ENCODE data around the gene ZCCHC14.
"Not testable (repeated sequence)": the region's sequence is repeated elsewhere in the genome, so short reads cannot be mapped to it uniquely, and the experiment has no call there.

ZCCHC14 gene

GRCh38 chr16:87376660-87377059 lies 116.2 kb downstream of the ZCCHC14 start:
- DNase-seq, result no peak

DNA sequence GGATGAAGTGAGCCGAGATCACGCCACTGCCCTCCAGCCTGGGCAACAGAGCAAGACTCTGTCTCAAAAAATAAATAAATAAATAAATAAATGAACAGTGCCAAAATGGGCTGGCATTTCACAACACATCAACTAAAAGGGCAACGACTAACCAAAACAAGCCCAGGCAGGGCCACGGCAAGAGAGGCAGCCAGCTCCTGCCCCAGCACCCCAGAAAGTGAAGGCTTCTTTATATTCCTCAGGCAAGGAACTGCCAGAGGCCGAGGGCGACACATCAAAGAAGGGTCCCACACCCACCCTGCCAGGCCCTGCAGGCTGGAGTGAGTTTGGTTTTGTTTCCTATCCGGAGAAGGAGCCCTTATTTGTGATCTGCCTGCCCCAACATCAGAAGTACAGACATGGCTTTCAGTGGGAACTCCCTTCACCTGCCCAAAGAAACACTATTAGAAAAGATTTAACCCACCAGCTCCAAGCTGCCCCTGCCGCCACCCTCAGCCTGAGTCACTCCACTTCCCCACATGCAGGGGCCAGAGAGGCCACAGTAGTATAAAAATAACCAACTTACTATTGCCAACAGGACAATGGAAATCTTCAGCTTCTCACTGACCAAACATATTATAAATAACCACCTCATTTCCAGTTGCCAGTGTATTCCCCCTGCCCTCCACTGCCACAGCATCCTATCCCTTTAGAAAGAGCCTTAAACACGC lies 117.2 kb downstream of the ZCCHC14 start:
- no peak for DNase-seq

DNA sequence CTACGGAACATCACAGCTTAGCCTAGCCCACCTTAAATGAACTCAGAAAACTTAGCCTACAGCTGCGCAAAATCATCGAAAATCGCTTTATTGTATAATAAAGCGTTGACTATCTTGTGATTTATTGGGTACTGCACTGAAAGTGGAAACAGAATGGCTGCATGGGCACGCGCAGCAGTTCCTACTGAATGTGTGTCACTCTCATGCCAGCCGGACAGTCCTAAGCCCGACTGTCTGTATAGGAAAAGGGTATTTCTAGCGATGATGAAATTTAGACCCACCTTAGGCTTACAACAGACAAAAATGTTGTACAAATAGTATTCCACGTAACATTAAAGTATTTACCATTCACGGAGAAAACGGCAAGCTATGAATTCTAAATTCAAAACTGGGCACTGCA lies 118.5 kb downstream of the ZCCHC14 start:
- DNase-seq, result no peak

- DNase-seq, result no peak
Measured at GRCh38 chr16:87372305-87372704, 120.5 kb downstream of the ZCCHC14 start.

- no peak for DNase-seq
Measured at GRCh38 chr16:87371261-87371866, 121.5 kb downstream of the ZCCHC14 start.

DNA sequence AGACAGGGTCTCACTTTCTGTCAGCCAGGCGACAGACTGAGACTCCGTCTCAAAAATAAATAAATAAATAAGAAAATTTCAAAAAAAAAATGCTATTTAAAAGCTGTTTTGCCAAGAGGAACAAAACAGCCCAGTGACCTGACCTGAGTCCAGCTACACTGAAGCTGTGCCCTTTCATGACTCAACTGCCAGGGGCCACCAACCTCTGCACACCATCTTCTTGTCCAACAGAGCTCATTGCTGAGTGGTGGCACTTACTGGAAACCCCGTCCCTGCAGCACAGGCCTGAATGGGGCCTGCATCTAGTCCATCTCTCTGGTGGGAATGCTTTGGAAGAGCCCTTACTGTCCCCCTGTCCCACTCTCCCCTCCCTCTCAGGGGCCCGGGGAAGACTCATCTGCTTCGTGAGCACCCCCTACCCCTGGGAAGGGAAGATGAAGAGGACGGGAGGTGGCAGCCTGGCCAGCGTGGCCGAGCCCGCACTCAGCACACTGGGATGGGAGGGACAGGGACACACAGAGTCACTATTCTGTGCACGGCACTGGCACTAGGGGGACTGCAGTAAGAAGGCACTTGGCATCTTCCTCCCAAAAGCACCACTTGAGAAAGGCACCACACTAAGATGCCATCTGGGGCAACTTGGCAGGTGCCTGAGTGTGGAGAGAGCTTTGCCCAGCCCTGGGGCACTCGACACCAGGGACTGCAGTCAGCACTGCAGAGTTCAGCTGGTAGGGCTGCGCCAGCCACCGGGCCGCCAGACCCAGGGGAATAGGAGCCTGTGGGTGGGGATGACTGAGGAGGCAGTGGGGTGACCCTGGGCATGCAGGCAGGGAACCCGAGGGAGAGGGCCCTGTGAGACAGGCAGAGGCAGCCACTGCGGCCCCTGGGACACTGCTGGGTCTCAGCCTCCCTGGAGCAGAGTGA lies 122.8 kb downstream of the ZCCHC14 start:
- DNase-seq, result no peak

DNA sequence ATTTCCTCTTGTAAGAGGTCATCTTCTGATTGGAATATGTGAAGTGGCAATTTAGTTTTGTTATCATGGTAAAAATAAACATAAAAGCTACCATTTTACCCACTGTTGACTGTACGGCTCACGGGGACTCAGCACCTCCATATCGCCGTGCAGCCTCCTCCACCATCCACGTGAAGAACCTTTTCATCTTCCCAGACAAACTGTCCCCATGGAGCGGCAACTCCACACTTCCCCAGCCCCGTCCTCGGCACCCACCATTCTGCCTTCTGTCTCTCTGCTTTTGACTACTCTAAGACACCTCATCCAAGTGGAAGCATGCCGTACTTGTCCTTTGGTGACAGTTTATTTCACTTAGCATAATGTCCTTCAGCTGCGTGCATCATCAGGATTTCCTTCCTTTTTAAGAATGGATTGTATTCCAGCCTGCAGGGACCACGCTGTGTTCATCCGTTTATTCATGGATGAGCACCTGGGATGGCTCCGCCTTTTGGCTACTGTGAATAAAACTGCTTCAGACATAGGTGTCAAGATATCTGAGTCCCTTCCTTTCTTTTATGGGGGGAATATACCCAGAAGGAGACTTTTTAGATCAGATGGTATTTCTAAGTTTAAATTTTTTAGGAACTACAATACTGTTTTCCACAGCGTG lies 123.6 kb downstream of the ZCCHC14 start:
- no peak for DNase-seq

DNA sequence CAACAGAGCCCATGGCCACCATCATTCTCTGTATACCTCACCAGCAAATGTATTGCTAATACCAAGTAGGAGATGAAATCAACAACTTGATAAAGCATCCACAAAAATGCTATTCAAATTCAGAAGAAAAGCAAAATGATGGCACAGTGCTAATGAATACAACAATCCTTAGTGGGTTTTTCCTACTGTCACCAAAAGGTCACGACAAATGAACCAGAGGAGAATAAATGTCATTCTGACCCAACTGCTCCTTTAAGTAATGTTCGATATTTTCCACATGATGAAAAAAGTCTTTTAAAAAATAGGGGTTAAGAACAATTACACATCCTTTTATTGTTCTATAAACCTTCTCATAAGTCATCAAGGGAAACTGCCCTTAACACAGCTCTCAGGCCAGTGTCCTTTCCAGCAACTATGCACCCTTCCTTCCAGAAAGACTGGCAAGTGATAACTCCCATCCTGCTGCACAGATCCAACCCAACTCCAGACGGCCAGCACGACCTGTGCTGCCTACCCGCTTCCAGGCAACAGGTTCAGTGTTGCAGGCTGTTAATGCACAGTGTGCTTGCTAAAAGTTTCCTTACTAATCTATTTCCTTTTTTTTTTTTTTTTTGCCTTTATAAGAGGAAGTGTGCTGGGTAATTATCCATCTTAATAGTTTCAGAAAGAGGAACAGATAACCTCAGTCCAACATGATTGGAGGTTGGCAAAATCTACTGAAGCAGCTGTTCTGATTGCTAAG lies 124.6 kb downstream of the ZCCHC14 start:
- no peak for DNase-seq

GRCh38 chr16:87367529-87367928 lies 125.3 kb downstream of the ZCCHC14 start:
- DNase-seq, result no peak

DNA sequence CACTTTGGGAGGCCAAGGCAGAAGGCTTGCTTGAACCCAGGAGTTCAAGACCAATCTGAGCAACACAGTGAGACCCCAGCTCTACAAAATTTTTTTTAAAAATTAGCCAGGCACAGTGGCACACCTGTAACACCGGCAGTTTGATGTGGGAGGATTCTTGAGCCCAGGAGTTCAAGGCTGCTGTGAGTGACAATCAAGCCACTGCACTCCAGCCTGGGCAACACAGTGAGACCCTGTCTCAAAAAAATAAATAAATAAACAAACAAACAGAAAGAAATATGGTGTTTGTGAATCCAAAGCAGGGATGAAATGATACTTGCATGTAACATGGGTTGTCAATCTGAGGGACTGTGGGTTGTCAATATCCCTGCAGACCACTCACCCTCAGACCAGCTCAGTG lies 125.9 kb downstream of the ZCCHC14 start:
- DNase-seq, result no peak

- no peak for DNase-seq
Measured at GRCh38 chr16:87366288-87366687, 126.5 kb downstream of the ZCCHC14 start.

- DNase-seq, result no peak
Measured at GRCh38 chr16:87365021-87365713, 127.7 kb downstream of the ZCCHC14 start.

DNA sequence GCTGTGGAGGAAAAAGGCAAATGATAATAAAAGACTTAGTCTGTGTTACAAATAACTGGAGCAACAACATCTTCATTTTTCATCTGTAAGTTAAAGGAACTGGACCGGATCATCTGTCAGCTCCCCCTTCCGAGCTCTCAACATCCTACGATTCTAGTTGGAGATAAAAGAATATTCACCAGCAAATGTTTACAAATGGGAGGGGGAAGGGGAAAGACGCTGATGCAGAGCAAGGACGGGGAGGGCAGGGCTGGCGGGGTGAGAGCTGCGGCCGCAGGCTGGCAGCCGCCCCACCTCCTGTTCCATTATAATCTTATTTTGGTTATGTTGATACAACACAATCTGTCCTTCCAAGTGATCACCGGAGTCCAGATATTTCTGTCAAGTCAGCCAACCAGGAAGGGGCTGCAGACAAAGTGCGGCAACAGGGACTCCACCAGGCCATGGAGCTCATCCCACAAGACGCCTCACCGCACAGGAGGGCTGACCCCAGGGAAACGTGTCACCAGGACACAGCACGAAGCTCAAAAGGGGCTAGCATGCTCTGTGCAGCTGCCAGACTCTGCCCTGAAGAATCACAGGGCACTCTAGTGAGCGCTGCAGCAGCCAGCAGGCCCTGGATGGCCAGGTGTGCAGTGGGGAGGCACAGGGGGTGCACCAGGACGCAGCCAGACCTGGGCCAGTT lies 128.9 kb downstream of the ZCCHC14 start:
- no peak for DNase-seq

DNA sequence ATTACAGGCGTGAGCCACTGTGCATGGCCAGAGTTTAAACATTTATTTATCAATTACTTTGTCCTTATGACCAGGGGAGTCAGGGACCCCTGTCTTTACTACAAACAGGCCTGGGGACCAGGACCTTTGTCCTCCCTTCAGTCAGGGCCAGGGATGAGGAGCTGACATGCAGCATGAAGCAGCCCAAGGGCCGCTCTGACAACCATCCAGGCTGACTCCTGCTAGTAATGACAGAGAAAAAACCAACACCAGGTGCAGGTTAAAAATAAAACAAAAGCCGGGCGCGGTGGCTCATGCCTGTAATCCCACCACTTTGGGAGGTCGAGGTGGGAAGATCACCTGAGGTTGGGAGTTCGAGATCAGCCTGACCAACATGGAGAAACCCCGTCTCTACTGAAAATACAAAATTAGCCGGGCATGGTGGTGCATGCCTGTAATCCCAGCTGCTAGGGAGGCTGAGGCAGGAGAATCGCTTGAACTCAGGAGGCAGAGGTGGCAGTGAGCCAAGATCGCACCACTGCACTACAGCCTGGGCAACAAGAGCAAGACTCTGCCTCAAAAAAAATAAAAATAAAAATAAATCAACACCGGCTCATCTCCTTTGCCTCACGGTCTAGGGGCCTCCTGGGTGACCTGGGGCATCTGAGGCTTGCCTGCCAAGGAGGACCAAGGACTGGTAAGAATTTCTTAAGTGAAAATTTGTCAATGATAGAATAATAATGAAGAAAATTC lies 129.8 kb downstream of the ZCCHC14 start:
- DNase-seq, result not testable (repeated sequence)

GRCh38 chr16:87361916-87362619 lies 130.8 kb downstream of the ZCCHC14 start:
- no peak for DNase-seq

GRCh38 chr16:87360862-87361610 lies 131.8 kb downstream of the ZCCHC14 start:
- DNase-seq, result no peak

DNA sequence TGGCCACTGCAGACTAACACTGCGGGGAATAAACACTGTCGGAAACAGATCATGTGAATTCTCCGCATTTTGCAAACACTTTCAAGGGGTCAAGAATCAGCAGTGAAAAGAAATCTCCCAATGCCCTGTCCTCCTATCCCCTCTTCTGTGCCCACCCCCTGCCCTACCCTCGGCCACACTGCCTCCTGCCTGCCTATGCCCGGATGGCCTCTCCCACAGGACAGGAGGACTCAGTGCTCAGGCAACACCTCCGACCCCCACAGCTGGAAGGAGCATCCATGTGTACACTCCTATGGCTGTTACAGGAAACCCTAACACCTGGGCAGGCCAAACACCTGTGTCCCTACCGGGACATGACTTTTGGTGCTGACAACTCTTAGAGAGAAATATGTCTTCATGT lies 133.7 kb downstream of the ZCCHC14 start:
- no peak for DNase-seq

DNA sequence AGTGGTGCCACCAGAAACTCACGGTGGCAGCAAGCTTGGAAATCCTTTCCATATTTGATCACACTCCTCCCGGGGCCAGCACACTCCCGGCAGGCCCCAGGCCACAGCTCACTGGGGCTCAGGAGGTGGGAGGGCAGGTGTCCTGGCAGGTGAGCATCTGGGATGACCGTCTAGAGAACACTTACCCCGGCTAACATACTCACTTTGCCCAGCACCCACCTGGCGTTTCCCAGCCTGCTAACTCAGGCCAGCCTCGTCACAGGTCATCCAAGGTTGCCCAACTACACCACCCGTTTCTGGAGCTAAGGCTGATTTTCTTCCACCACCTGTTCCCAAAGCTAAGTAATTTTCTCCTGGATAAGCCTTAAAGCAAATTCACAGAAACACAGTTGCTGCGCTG lies 134.1 kb downstream of the ZCCHC14 start:
- no peak for DNase-seq

GRCh38 chr16:87358250-87358649 lies 134.6 kb downstream of the ZCCHC14 start:
- DNase-seq, result no peak

Measured in activated gamma-delta T cell (primary cell).